CD14-positive monocyte (primary cell): Measurements from ENCODE around the gene LRP1B. TPM values are rescaled to one million over a fixed set of nuclear protein-coding genes. Genes with fewer than 3 reads are reported as not detected.

Source experiments
- DNase-seq, 3 donors: peaks; one replicate each; pipeline ENCODE4 v3.0.0-alpha.2; 2011 to 2022
- H2AFZ ChIP-seq: 2 replicates; pipeline ENCODE4 v1.6.0; 2012; ENCODE audit warnings: mild to moderate bottlenecking, low read depth, low read length, inconsistent platforms; ENCODE audit not compliant: insufficient read depth, poor library complexity, severe bottlenecking
- H3K27ac ChIP-seq, 2 donors: 1 replicate in 1 of 2; 2 replicates in 1 of 2; pipeline ENCODE4 v1.5.1; 2012 to 2013; ENCODE audit warnings: low read length in 2 of 2, control low read depth in 1 of 2, inconsistent platforms in 1 of 2, low read depth in 1 of 2, mild to moderate bottlenecking in 1 of 2
- H3K27me3 ChIP-seq, 2 donors: one replicate each; pipeline versions ENCODE4 v1.6.0 to v1.6.1; 2011 to 2013; ENCODE audit warnings: low read length in 2 of 2; ENCODE audit not compliant: control insufficient read depth in 2 of 2, insufficient read depth in 2 of 2
- H3K36me3 ChIP-seq, 2 donors: replicated peaks in 1 of 2; 1 replicate in 1 of 2; 2 replicates in 1 of 2; pipeline versions ENCODE4 v1.5.1 to v1.6.1; 2012 to 2013; ENCODE audit warnings: low read length in 2 of 2, control low read depth in 1 of 2, inconsistent platforms in 1 of 2, mild to moderate bottlenecking in 1 of 2; ENCODE audit not compliant: insufficient read depth in 2 of 2, control insufficient read depth in 1 of 2
- H3K4me1 ChIP-seq, 2 donors: 1 replicate in 1 of 2; 2 replicates in 1 of 2; pipeline versions ENCODE4 v1.5.1 to v1.6.1; 2012 to 2013; ENCODE audit warnings: low read length in 2 of 2, control low read depth in 1 of 2, inconsistent platforms in 1 of 2, mild to moderate bottlenecking in 1 of 2, moderate library complexity in 1 of 2; ENCODE audit not compliant: insufficient read depth in 2 of 2, control insufficient read depth in 1 of 2
- H3K4me2 ChIP-seq: replicated peaks from 2 replicates; pipeline ENCODE3; 2012; ENCODE audit warnings: low read length, moderate library complexity, mild to moderate bottlenecking; ENCODE audit not compliant: poor library complexity, severe bottlenecking; ENCODE audit errors: extremely low read depth
- H3K4me3 ChIP-seq, 3 experiments: fragments of 200-600 bp in 1 of 3; sonication (generic) in 1 of 3; replicated peaks in 1 of 3; 1 replicate in 2 of 3; 2 replicates in 1 of 3; pipeline ENCODE4 v1.5.1; 2011 to 2013; ENCODE audit warnings: low read length in 3 of 3, mild to moderate bottlenecking in 3 of 3, control low read depth in 2 of 3, low read depth in 2 of 3, inconsistent platforms in 1 of 3, moderate library complexity in 1 of 3
- H3K79me2 ChIP-seq: 2 replicates; pipeline ENCODE4 v1.6.0; 2012; ENCODE audit warnings: mild to moderate bottlenecking, control low read depth, inconsistent platforms, low read length, moderate library complexity; ENCODE audit not compliant: insufficient read depth
- H3K9ac ChIP-seq: 2 replicates; pipeline ENCODE4 v1.6.0; 2017; ENCODE audit warnings: low read length, mild to moderate bottlenecking; ENCODE audit not compliant: insufficient read depth, poor library complexity, severe bottlenecking
- H3K9me3 ChIP-seq, 2 donors: replicated peaks in 1 of 2; 1 replicate in 1 of 2; 2 replicates in 1 of 2; pipeline versions ENCODE4 v1.5.1 to v1.6.1; 2012 to 2013; ENCODE audit warnings: low read length in 2 of 2, control low read depth in 1 of 2; ENCODE audit not compliant: control insufficient read depth in 1 of 2, insufficient read depth in 1 of 2
- H4K20me1 ChIP-seq: 2 replicates; pipeline ENCODE4 v1.6.0; 2012; ENCODE audit warnings: mild to moderate bottlenecking, low read length, control low read depth, moderate library complexity; ENCODE audit not compliant: insufficient read depth
- H3K27ac Mint-ChIP-seq, 7 donors: one replicate each; pipeline ENCODE4 v1.8.0; 2020; ENCODE audit warnings: mild to moderate bottlenecking in 7 of 7, mixed read lengths in 7 of 7, moderate library complexity in 6 of 7, inconsistent platforms in 2 of 7
- H3K27me3 Mint-ChIP-seq, 3 donors: one replicate each; pipeline ENCODE4 v1.8.0; 2021 to 2022; ENCODE audit warnings: low read depth in 3 of 3, mild to moderate bottlenecking in 3 of 3, mixed read lengths in 3 of 3, moderate library complexity in 3 of 3, inconsistent platforms in 1 of 3
- H3K36me3 Mint-ChIP-seq, 2 donors: one replicate each; pipeline ENCODE4 v1.8.0; 2020; ENCODE audit warnings: mixed read lengths in 2 of 2, inconsistent platforms in 1 of 2, mild to moderate bottlenecking in 1 of 2
- H3K4me1 Mint-ChIP-seq: one replicate; pipeline ENCODE4 v1.8.0; 2020; ENCODE audit warnings: mild to moderate bottlenecking, mixed read lengths
- H3K4me3 Mint-ChIP-seq, 2 donors: one replicate each; pipeline ENCODE4 v1.8.0; 2020; ENCODE audit warnings: mild to moderate bottlenecking in 2 of 2, mixed read lengths in 2 of 2, moderate library complexity in 1 of 2
- H3K9me3 Mint-ChIP-seq, 7 donors: one replicate each; pipeline ENCODE4 v1.8.0; 2020 to 2022; ENCODE audit warnings: mixed read lengths in 7 of 7, mild to moderate bottlenecking in 6 of 7, moderate library complexity in 6 of 7, inconsistent platforms in 2 of 7
- CTCF ChIP-seq: fragments of 200-600 bp; IDR thresholded peaks from one replicate; pipeline ENCODE4 v1.8.0; 2022; ENCODE audit warnings: antibody characterized with exemption, mild to moderate bottlenecking
- WGBS: methylation state at CpG from one replicate; pipeline ENCODE4 v1.1.5; 2013; ENCODE audit warnings: missing lambda C conversion rate; ENCODE audit not compliant: insufficient coverage; 5-methylcytosine and 5-hydroxymethylcytosine counted together
- intact Hi-C, 2 donors: fragments of 100-400 bp; cut with micrococcal nuclease; formaldehyde crosslinking; loops; one replicate each; pipeline versions ENCODE4 v1.15.0 to v1.15.1; 2023
- polyA plus RNA-seq, 3 donors: library from polyadenylated mRNA; depleted of rRNA in 1 of 3; unstranded in 2 of 3; stranded (reverse) in 1 of 3; fragments of 300-500 nt in 2 of 3; fragments of >200 nt in 1 of 3; fragmentation: Illumina TruSeq in 2 of 3; gene quantifications; 1 replicate in 2 of 3; 2 replicates in 1 of 3; pipeline ENCODE4 v1.2.3, GENCODE V29; 2012 to 2021

The LRP1B gene
- polyA plus RNA-seq, 3 donors: not detected

- H2AFZ ChIP-seq: no peak overlapping the region
- TF ChIP-seq CTCF: no peak
- H3K4me2 ChIP-seq: no peak overlapping the region
- H3K27ac Mint-ChIP-seq: no peak overlapping the region
- no peaks in the 10 kb centered on the region for H3K4me1 ChIP-seq
- H3K9ac ChIP-seq: no peak overlapping the region
- H3K36me3 ChIP-seq: no peaks in the 10 kb centered on the region
- no peak overlapping the region for H3K4me3 Mint-ChIP-seq
- H3K4me1 Mint-ChIP-seq: no peaks in the 10 kb centered on the region
- intact Hi-C loops: no loop called here
- no peaks in the 10 kb centered on the region for H4K20me1 ChIP-seq
- H3K9me3 ChIP-seq: no peaks in the 10 kb centered on the region
- no peaks in the 10 kb centered on the region for H3K36me3 Mint-ChIP-seq
- no peak for DNase-seq
- H3K9me3 Mint-ChIP-seq: peaks cover 0 to 2% (median 0%) of the 10 kb centered on the region in 7 donors
- WGBS: 82% methylated on average over 2 of the region's 3 CpGs
- H3K27me3 ChIP-seq: no peaks in the 10 kb centered on the region
- no peak overlapping the region for H3K27ac ChIP-seq
- H3K27me3 Mint-ChIP-seq: no peaks in the 10 kb centered on the region
- H3K4me3 ChIP-seq: no peak overlapping the region
- H3K79me2 ChIP-seq: no peaks in the 10 kb centered on the region
Measured at GRCh38 chr2:140841141-140841540, 1289.7 kb downstream of the LRP1B start.

- H3K4me2 ChIP-seq: no peak overlapping the region
- H3K27ac ChIP-seq: no peak overlapping the region
- no peaks in the 10 kb centered on the region for H3K79me2 ChIP-seq
- H3K36me3 ChIP-seq: no peaks in the 10 kb centered on the region
- no peak overlapping the region for H3K4me3 Mint-ChIP-seq
- H3K36me3 Mint-ChIP-seq: no peaks in the 10 kb centered on the region
- intact Hi-C loops: no loop called here
- H3K4me3 ChIP-seq: no peak overlapping the region
- TF ChIP-seq CTCF: no peak
- no peaks in the 10 kb centered on the region for H4K20me1 ChIP-seq
- 83% methylated on average over 1 of the region's 2 CpGs for WGBS
- H3K9ac ChIP-seq: no peak overlapping the region
- no peak overlapping the region for H2AFZ ChIP-seq
- H3K27me3 ChIP-seq: no peaks in the 10 kb centered on the region
- H3K4me1 ChIP-seq: no peaks in the 10 kb centered on the region
- H3K4me1 Mint-ChIP-seq: no peaks in the 10 kb centered on the region
- peaks cover 0 to 3% of the 10 kb centered on the region in 2 donors for H3K9me3 ChIP-seq
- H3K27me3 Mint-ChIP-seq: peaks cover 0 to 2% (median 0%) of the 10 kb centered on the region in 3 donors
- DNase-seq: no peak
- peaks cover 0 to 4% (median 0%) of the 10 kb centered on the region in 7 donors for H3K9me3 Mint-ChIP-seq
- no peak overlapping the region for H3K27ac Mint-ChIP-seq
Measured at GRCh38 chr2:140836826-140837225, 1294.0 kb downstream of the LRP1B start.
